22Rv1 (cell line): ENCODE data around the gene ABCB11.

Source experiments
- CTCF ChIP-seq: fragments of 450-650 bp; IDR thresholded peaks from 2 replicates; pipeline ENCODE4 v1.5.1; 2017; ENCODE audit warnings: mild to moderate bottlenecking
- ZFX ChIP-seq: fragments of 450-650 bp; IDR thresholded peaks from 2 replicates; pipeline ENCODE4 v1.6.1; 2017; ENCODE audit warnings: antibody characterized with exemption, borderline replicate concordance

- TF ChIP-seq CTCF: no peak
- no peak for TF ChIP-seq ZFX
Measured at GRCh38 chr2:169039702-169040101, 8.6 kb upstream of the ABCB11 start.
